HCT116 (cell line): ENCODE data around the gene CBX3. TPM values are rescaled to one million over a fixed set of nuclear protein-coding genes. Genes with fewer than 3 reads are reported as not detected.

ENCODE experiments used
- ATAC-seq: fragments of 200-7000 bp; cut with Tn5 transposase; 2 replicates; pipeline ENCODE4 v1.9.1; 2020; ENCODE audit warnings: mild to moderate bottlenecking, moderate library complexity
- BruUV-seq: library from RNA; stranded (reverse); fragments of 400-500 nt; replicated peaks from 2 replicates; lab custom pipeline; 2021; lab: Mats Ljungman, UMichigan
- CTCF ChIA-PET: fragments of 300-600 bp; sonication (Branson Sonifier 250); formaldehyde crosslinking; loops from one replicate; lab custom pipeline; 2021; ENCODE audit warnings: antibody characterized with exemption; lab: Charles Lee
- POLR2A ChIA-PET: fragments of 300-600, 350-600 bp; sonication (Branson Sonifier 250); formaldehyde crosslinking; loops from one replicate; lab custom pipeline; 2021; ENCODE audit warnings: antibody characterized with exemption; lab: Charles Lee
- RAD21 ChIA-PET, 2 experiments: fragments of 300-600 bp; sonication (Branson Sonifier 250); formaldehyde crosslinking; loops; one replicate each; lab custom pipeline; 2023; ENCODE audit warnings: low total read pairs in 2 of 2; ENCODE audit not compliant: uncharacterized antibody in 2 of 2, unreplicated experiment in 2 of 2, low non-redundant PET in 1 of 2; lab: Charles Lee
- DNase-seq: peaks from one replicate; pipeline ENCODE4 v3.0.0-alpha.2; 2010; ENCODE audit warnings: low read depth, low spot score
- H2AFZ ChIP-seq: fragments of 200-600 bp; shearing (Covaris generic), sonication (generic); 2 replicates; pipeline ENCODE4 v1.6.1; 2017; ENCODE audit warnings: low read depth, mixed run types, mixed read lengths, antibody characterized with exemption, low read length; ENCODE audit not compliant: poor library complexity, severe bottlenecking
- H3K27ac ChIP-seq: 2 replicates; pipeline ENCODE4 v1.5.1; 2012; ENCODE audit warnings: low read depth, low read length
- H3K27me3 ChIP-seq: fragments of 200-600 bp; sonication (generic); 2 replicates; pipeline ENCODE4 v1.6.1; 2016; ENCODE audit warnings: mixed run types, low read length, mixed read lengths; ENCODE audit not compliant: insufficient read depth
- H3K36me3 ChIP-seq, 2 experiments: fragments of 200-500 bp in 1 of 2; fragments of 200-600 bp in 1 of 2; sonication (Bioruptor generic) in 1 of 2; sonication (generic) in 1 of 2; 2 replicates each; pipeline versions ENCODE4 v1.5.1 to v1.6.1; 2014 to 2016; ENCODE audit warnings: low read length in 2 of 2, inconsistent platforms in 1 of 2, mixed read lengths in 1 of 2, mixed run types in 1 of 2; ENCODE audit not compliant: insufficient read depth in 2 of 2, control insufficient read depth in 1 of 2
- H3K4me1 ChIP-seq, 2 experiments: fragments of 200-600 bp in 1 of 2; sonication (generic) in 1 of 2; 2 replicates each; pipeline versions ENCODE4 v1.5.1 to v1.6.1; 2012 to 2017; ENCODE audit warnings: low read length in 2 of 2, inconsistent platforms in 1 of 2, mild to moderate bottlenecking in 1 of 2, mixed read lengths in 1 of 2, mixed run types in 1 of 2, moderate library complexity in 1 of 2; ENCODE audit not compliant: insufficient read depth in 2 of 2, control insufficient read depth in 1 of 2
- H3K4me2 ChIP-seq: fragments of 200-600 bp; sonication (generic); 2 replicates; pipeline ENCODE4 v1.6.1; 2017; ENCODE audit warnings: mixed run types, low read length, mixed read lengths
- H3K4me3 ChIP-seq, 2 experiments: fragments of 200-600 bp in 1 of 2; sonication (generic) in 1 of 2; replicated peaks in 1 of 2; 2 replicates each; pipeline ENCODE4 v1.5.1; 2011 to 2016; ENCODE audit warnings: low read length in 2 of 2, control low read depth in 1 of 2, low read depth in 1 of 2, mild to moderate bottlenecking in 1 of 2, mixed read lengths in 1 of 2, mixed run types in 1 of 2
- H3K79me2 ChIP-seq: fragments of 200-600 bp; sonication (generic); 2 replicates; pipeline ENCODE4 v1.6.1; 2017; ENCODE audit warnings: mild to moderate bottlenecking, mixed run types, low read length, moderate library complexity, mixed read lengths; ENCODE audit not compliant: insufficient read depth
- H3K9ac ChIP-seq: fragments of 200-600 bp; sonication (generic); 2 replicates; pipeline ENCODE4 v1.6.1; 2016; ENCODE audit warnings: low read length, mixed read lengths
- H3K9me2 ChIP-seq: fragments of 200-600 bp; sonication (generic), shearing (Covaris generic); 2 replicates; pipeline ENCODE4 v1.6.1; 2017; ENCODE audit warnings: mixed run types, mild to moderate bottlenecking, moderate library complexity; ENCODE audit not compliant: insufficient read depth
- H3K9me3 ChIP-seq, 2 experiments: fragments of 200-500 bp in 1 of 2; fragments of 200-600 bp in 1 of 2; sonication (Bioruptor generic) in 1 of 2; sonication (generic) in 1 of 2; 2 replicates each; pipeline ENCODE4 v1.6.1; 2014 to 2017; ENCODE audit warnings: low read length in 2 of 2, mixed read lengths in 2 of 2, inconsistent platforms in 1 of 2, low read depth in 1 of 2, mild to moderate bottlenecking in 1 of 2, mixed run types in 1 of 2, moderate library complexity in 1 of 2; ENCODE audit not compliant: control insufficient read depth in 1 of 2, insufficient read depth in 1 of 2
- H4K20me1 ChIP-seq: fragments of 200-600 bp; sonication (generic), shearing (Covaris generic); 2 replicates; pipeline ENCODE4 v1.6.1; 2017; ENCODE audit warnings: mixed run types, mild to moderate bottlenecking, moderate library complexity; ENCODE audit not compliant: insufficient read depth
- ATF3 ChIP-seq: IDR thresholded peaks from 2 replicates; pipeline ENCODE4 v1.6.1; 2012
- CEBPB ChIP-seq: IDR thresholded peaks from 2 replicates; pipeline ENCODE4 v1.6.1; 2012; ENCODE audit warnings: low read depth
- POLR2AphosphoS5 ChIP-seq: IDR thresholded peaks from 2 replicates; pipeline ENCODE4 v1.6.1; 2011; ENCODE audit warnings: mild to moderate bottlenecking, low read depth, low read length, moderate library complexity
- RAD21 ChIP-seq: IDR thresholded peaks from 2 replicates; pipeline ENCODE4 v1.6.1; 2012; ENCODE audit warnings: low read depth, mild to moderate bottlenecking
- SIN3A ChIP-seq: IDR thresholded peaks from 2 replicates; pipeline ENCODE4 v1.6.1; 2012; ENCODE audit warnings: low read depth
- SP1 ChIP-seq: IDR thresholded peaks from 2 replicates; pipeline ENCODE4 v1.6.1; 2012; ENCODE audit warnings: low read depth
- SRF ChIP-seq: IDR thresholded peaks from 2 replicates; pipeline ENCODE4 v1.6.1; 2012; ENCODE audit warnings: low read depth
- YY1 ChIP-seq: IDR thresholded peaks from 2 replicates; pipeline ENCODE4 v1.6.1; 2011; ENCODE audit warnings: low read length, low read depth, moderate library complexity, mild to moderate bottlenecking; ENCODE audit not compliant: insufficient replicate concordance; ENCODE audit errors: extremely low read depth
- ZBTB33 ChIP-seq: IDR thresholded peaks from 2 replicates; pipeline ENCODE4 v1.6.1; 2011; ENCODE audit warnings: mild to moderate bottlenecking, low read length, moderate library complexity; ENCODE audit not compliant: insufficient replicate concordance; ENCODE audit errors: extremely low read depth
- intact Hi-C: fragments of 100-400 bp; cut with micrococcal nuclease; formaldehyde crosslinking; loops from 2 replicates; pipeline ENCODE4 v1.10.0; 2022
- total RNA-seq: library from RNA; stranded (reverse); gene quantifications from one replicate; pipeline ENCODE4 v1.2.1, GENCODE V29; 2021; ENCODE audit not compliant: unreplicated experiment

Gene CBX3
- total RNA-seq, 1 experiment from 2014 or later, result 274 TPM

- peaks cover 43 to 45% of the 10 kb centered on the region in 2 experiments for H3K36me3 ChIP-seq
- no peaks in the 10 kb centered on the region for H3K27me3 ChIP-seq
- H3K9ac ChIP-seq, result no peak overlapping the region
- RAD21 ChIA-PET, result no interaction called here
- no peak overlapping the region; the same call in 1 of the 2 replicates for H3K27ac ChIP-seq
- H3K4me3 ChIP-seq, result no peak overlapping the region
- BruUV-seq, result no TSS peak
- no peak for DNase-seq
- CTCF ChIA-PET, result interaction anchor here (1.2 kb wide), 1 partner anchor 97 kb away, joined by 3 read pairs; no protein-coding TSS in a partner anchor
- no peak overlapping the region for H2AFZ ChIP-seq
- TF ChIP-seq POLR2AphosphoS5 (peak; percentile 23), ATF3 (0 out of 2 replicates have a peak, but pooled peaks have one; percentile 4), SRF (peak; percentile 23; the same call in 1 of the 2 replicates), YY1 (no peak), SIN3A (no peak; the same call in 1 of the 2 replicates), SP1 (no peak), CEBPB (0 out of 2 replicates have a peak, but pooled peaks have one; percentile 11), ZBTB33 (no peak), RAD21 (no peak)
- TF ChIP-seq, all 23 proteins: peak for 4
- intact Hi-C loops, result no loop called here
- peak; percentile 15 for ATAC-seq
- Histone ChIP-seq H3K4me2 (no peak overlapping the region), H3K79me2 (peaks cover 43% of the 10 kb centered on the region), H3K9me3 (no peaks in the 10 kb centered on the region), H4K20me1 (peaks cover 74% of the 10 kb centered on the region; the same call in 1 of the 2 replicates), H3K4me1 (no peaks in the 10 kb centered on the region), H3K9me2 (no peaks in the 10 kb centered on the region)
- POLR2A ChIA-PET, result interaction anchor here (1.7 to 2.1 kb wide), 3 partner anchors 9 to 11 kb away, joined by 5 to 11 read pairs (median 10); no protein-coding TSS in a partner anchor
Observed at GRCh38 chr7:26188206-26188956, 13.2 kb upstream of the CBX3 start.
